ENCODE results near the gene ORMDL2.

- TF ChIP-seq CTCF (conservative IDR thresholded peaks at IDR 0.05) (no peak), EZH2 (IDR thresholded peaks at IDR 0.05; ENCODE audit: low read depth) (no peak)
Measured at GRCh38 chr12:55780685-55781084, 37.2 kb upstream of the ORMDL2 start.

All from PC-9 (cell line).